ENCODE measurements around the gene FPR2. TPM values are rescaled to one million over a fixed set of nuclear protein-coding genes. Genes with fewer than 3 reads are reported as not detected.

FPR2 gene
- total RNA-seq, 2 experiments from 2014 or later = not detected

- Histone ChIP-seq H3K4me2 (ENCODE audit: low read length) (no peak overlapping the region), H3K4me3 (ENCODE audit: low read depth, low read length, poor library complexity, severe bottlenecking) (no peak overlapping the region), H3K4me1 (ENCODE audit: insufficient read depth, low read length, poor library complexity, severe bottlenecking) (no peaks in the 10 kb centered on the region), H2AFZ (ENCODE audit: low read length) (no peak overlapping the region), H3K9me2 (ENCODE audit: insufficient read depth, low read length) (no peaks in the 10 kb centered on the region), H3K36me3 (ENCODE audit: insufficient read depth, low read length) (no peaks in the 10 kb centered on the region), H3K9me3 (ENCODE audit: low read length) (no peaks in the 10 kb centered on the region), H4K20me1 (ENCODE audit: insufficient read depth, low read length) (no peaks in the 10 kb centered on the region), H3K79me2 (ENCODE audit: insufficient read depth, low read depth, low read length) (no peaks in the 10 kb centered on the region), H3K27ac (ENCODE audit: low read depth, low read length, poor library complexity, severe bottlenecking) (no peak overlapping the region)
- ChIA-PET POLR2A (no interaction called here), CTCF (ENCODE audit: unreplicated experiment) (no interaction called here)
- no peak for DNase-seq (ENCODE audit: low spot score)
- intact Hi-C loops (cut with micrococcal nuclease; ENCODE audit: unreplicated experiment) = no loop called here
- no peak for TF ChIP-seq EZH2phosphoT487 (IDR thresholded peaks at IDR 0.05; ENCODE audit: borderline replicate concordance, low read depth, low read length)
- TF ChIP-seq, protein P1, sequence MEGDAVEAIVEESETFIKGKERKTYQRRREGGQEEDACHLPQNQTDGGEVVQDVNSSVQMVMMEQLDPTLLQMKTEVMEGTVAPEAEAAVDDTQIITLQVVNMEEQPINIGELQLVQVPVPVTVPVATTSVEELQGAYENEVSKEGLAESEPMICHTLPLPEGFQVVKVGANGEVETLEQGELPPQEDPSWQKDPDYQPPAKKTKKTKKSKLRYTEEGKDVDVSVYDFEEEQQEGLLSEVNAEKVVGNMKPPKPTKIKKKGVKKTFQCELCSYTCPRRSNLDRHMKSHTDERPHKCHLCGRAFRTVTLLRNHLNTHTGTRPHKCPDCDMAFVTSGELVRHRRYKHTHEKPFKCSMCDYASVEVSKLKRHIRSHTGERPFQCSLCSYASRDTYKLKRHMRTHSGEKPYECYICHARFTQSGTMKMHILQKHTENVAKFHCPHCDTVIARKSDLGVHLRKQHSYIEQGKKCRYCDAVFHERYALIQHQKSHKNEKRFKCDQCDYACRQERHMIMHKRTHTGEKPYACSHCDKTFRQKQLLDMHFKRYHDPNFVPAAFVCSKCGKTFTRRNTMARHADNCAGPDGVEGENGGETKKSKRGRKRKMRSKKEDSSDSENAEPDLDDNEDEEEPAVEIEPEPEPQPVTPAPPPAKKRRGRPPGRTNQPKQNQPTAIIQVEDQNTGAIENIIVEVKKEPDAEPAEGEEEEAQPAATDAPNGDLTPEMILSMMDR (conservative IDR thresholded peaks at IDR 0.05; ENCODE audit: low read length) = no peak
- no TSS peak for BruUV-seq (replicated peaks)
These were observed 46.2 kb downstream of the FPR2 start for GRCh38 chr19:51807111-51807701.

GRCh38 chr19:51807925-51808324 lies 46.9 kb downstream of the FPR2 start:
- Histone ChIP-seq H3K4me2 (ENCODE audit: low read length) (no peak overlapping the region), H3K27ac (ENCODE audit: low read depth, low read length, poor library complexity, severe bottlenecking) (no peak overlapping the region), H3K4me1 (ENCODE audit: insufficient read depth, low read length, poor library complexity, severe bottlenecking) (no peaks in the 10 kb centered on the region), H3K36me3 (ENCODE audit: insufficient read depth, low read length) (no peaks in the 10 kb centered on the region), H3K9me2 (ENCODE audit: insufficient read depth, low read length) (no peaks in the 10 kb centered on the region), H4K20me1 (ENCODE audit: insufficient read depth, low read length) (no peaks in the 10 kb centered on the region), H3K9me3 (ENCODE audit: low read length) (no peaks in the 10 kb centered on the region), H2AFZ (ENCODE audit: low read length) (no peak overlapping the region), H3K4me3 (ENCODE audit: low read depth, low read length, poor library complexity, severe bottlenecking) (no peak overlapping the region), H3K79me2 (ENCODE audit: insufficient read depth, low read depth, low read length) (no peaks in the 10 kb centered on the region)
- TF ChIP-seq, protein P1 (conservative IDR thresholded peaks at IDR 0.05; ENCODE audit: low read length) = no peak
- no peak for TF ChIP-seq EZH2phosphoT487 (IDR thresholded peaks at IDR 0.05; ENCODE audit: borderline replicate concordance, low read depth, low read length)
- intact Hi-C loops (cut with micrococcal nuclease; ENCODE audit: unreplicated experiment) = no loop called here
- POLR2A ChIA-PET = no interaction called here
- DNase-seq (ENCODE audit: low spot score) = no peak
- CTCF ChIA-PET (ENCODE audit: unreplicated experiment) = no interaction called here
- BruUV-seq (replicated peaks) = no TSS peak

GRCh38 chr19:51808333-51808986 lies 47.5 kb downstream of the FPR2 start:
- POLR2A ChIA-PET = no interaction called here
- no peak for DNase-seq (ENCODE audit: low spot score)

More at GRCh38 chr19:51808333-51808986, 47.5 kb downstream of the FPR2 start:
- Histone ChIP-seq H2AFZ (ENCODE audit: low read length) (no peak overlapping the region), H3K4me3 (ENCODE audit: low read depth, low read length, poor library complexity, severe bottlenecking) (no peak overlapping the region), H3K27ac (ENCODE audit: low read depth, low read length, poor library complexity, severe bottlenecking) (no peak overlapping the region), H3K9me2 (ENCODE audit: insufficient read depth, low read length) (no peaks in the 10 kb centered on the region), H3K4me1 (ENCODE audit: insufficient read depth, low read length, poor library complexity, severe bottlenecking) (no peaks in the 10 kb centered on the region), H3K79me2 (ENCODE audit: insufficient read depth, low read depth, low read length) (no peaks in the 10 kb centered on the region), H3K4me2 (ENCODE audit: low read length) (no peak overlapping the region), H3K36me3 (ENCODE audit: insufficient read depth, low read length) (no peaks in the 10 kb centered on the region), H4K20me1 (ENCODE audit: insufficient read depth, low read length) (no peaks in the 10 kb centered on the region), H3K9me3 (ENCODE audit: low read length) (no peaks in the 10 kb centered on the region)
- no TSS peak for BruUV-seq (replicated peaks)
- intact Hi-C loops (cut with micrococcal nuclease; ENCODE audit: unreplicated experiment) = no loop called here
- no peak for TF ChIP-seq EZH2phosphoT487 (IDR thresholded peaks at IDR 0.05; ENCODE audit: borderline replicate concordance, low read depth, low read length)
- TF ChIP-seq, protein P1 (conservative IDR thresholded peaks at IDR 0.05; ENCODE audit: low read length) = no peak
- CTCF ChIA-PET (ENCODE audit: unreplicated experiment) = no interaction called here
